GM12892 (cell line): ENCODE data around the gene WDR59.

Experiments
- POLR2A ChIP-seq: IDR thresholded peaks from 2 replicates; pipeline ENCODE4 v1.6.1; 2011; ENCODE audit warnings: low read depth, low read length, control low read depth
- POLR2AphosphoS5 ChIP-seq: IDR thresholded peaks from 2 replicates; pipeline ENCODE4 v1.6.1; 2011; ENCODE audit warnings: low read depth, low read length, control low read depth
- TAF1 ChIP-seq: IDR thresholded peaks from 2 replicates; pipeline ENCODE4 v1.6.1; 2011; ENCODE audit warnings: low read depth, mild to moderate bottlenecking, control low read depth, low read length, borderline replicate concordance

DNA sequence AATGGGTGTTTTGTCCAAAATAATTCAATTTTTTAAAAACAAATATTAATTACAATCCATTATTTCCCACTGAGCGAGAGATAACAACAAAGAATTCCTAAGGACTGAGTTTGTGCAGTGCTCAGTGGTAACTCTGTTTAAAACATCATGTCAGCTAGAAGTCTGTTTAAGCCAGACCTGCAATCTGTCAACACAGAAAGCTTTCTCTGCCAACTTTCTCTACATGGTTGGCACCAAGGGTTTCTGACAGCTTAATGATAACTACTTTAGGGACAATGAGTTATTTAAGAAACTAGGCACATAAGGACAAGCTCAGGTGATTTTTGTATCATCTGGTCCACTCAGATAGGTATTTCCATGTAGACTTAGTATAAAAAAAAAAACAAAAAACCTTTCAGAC is 81.8 kb downstream of the WDR59 start:
- TF ChIP-seq POLR2AphosphoS5 (no peak), TAF1 (no peak), POLR2A (no peak)
